Smooth muscle cell (in vitro differentiated cells): ENCODE measurements around the gene PIGQ. TPM values are rescaled to one million over a fixed set of nuclear protein-coding genes. Genes with fewer than 3 reads are reported as not detected.

Experiments used
- DNase-seq: peaks from one replicate; lab custom pipeline; 2025; ENCODE audit not compliant: unreplicated experiment; lab: John Stamatoyannopoulos, UW
- H2AFZ ChIP-seq: fragments of 200-600 bp; sonication (generic); 2 replicates; pipeline ENCODE4 v1.6.0; 2016; ENCODE audit warnings: antibody characterized with exemption, low read depth, mild to moderate bottlenecking
- H3F3A ChIP-seq: fragments of 200-600 bp; sonication (generic); 2 replicates; pipeline ENCODE4 v1.6.0; 2017; ENCODE audit warnings: antibody characterized with exemption, low read depth
- H3K27ac ChIP-seq: fragments of 200-600 bp; sonication (generic); 2 replicates; pipeline ENCODE4 v1.5.1; 2016; ENCODE audit warnings: low read depth, mild to moderate bottlenecking
- H3K27me3 ChIP-seq: fragments of 200-600 bp; sonication (generic); 2 replicates; pipeline ENCODE4 v1.6.1; 2016; ENCODE audit warnings: low read depth, mild to moderate bottlenecking
- H3K36me3 ChIP-seq: fragments of 200-600 bp; sonication (generic); 2 replicates; pipeline ENCODE4 v1.5.1; 2016; ENCODE audit warnings: low read depth
- H3K4me1 ChIP-seq: fragments of 200-600 bp; sonication (generic); 2 replicates; pipeline ENCODE4 v1.5.1; 2016; ENCODE audit warnings: low read depth
- H3K4me2 ChIP-seq: fragments of 200-600 bp; sonication (generic); 2 replicates; pipeline ENCODE4 v1.6.0; 2016; ENCODE audit warnings: mild to moderate bottlenecking
- H3K4me3 ChIP-seq: fragments of 200-600 bp; sonication (generic); 2 replicates; pipeline ENCODE4 v1.5.1; 2016; ENCODE audit warnings: mild to moderate bottlenecking
- H3K79me2 ChIP-seq: fragments of 200-600 bp; sonication (generic); 2 replicates; pipeline ENCODE4 v1.6.0; 2016; ENCODE audit warnings: low read depth, mild to moderate bottlenecking
- H3K9ac ChIP-seq: fragments of 200-600 bp; sonication (generic); 2 replicates; pipeline ENCODE4 v1.6.0; 2016; ENCODE audit warnings: low read depth
- H3K9me3 ChIP-seq: fragments of 200-600 bp; sonication (generic); replicated peaks from 2 replicates; pipeline ENCODE4 v1.5.1; 2016; ENCODE audit warnings: low read depth
- H4K20me1 ChIP-seq: fragments of 200-600 bp; sonication (generic); 2 replicates; pipeline ENCODE4 v1.6.0; 2016; ENCODE audit warnings: low read depth
- WGBS: methylation state at CpG from one replicate; pipeline ENCODE4 v1.1.7; 2016; ENCODE audit warnings: low lambda C conversion rate; 5-methylcytosine and 5-hydroxymethylcytosine counted together
- polyA plus RNA-seq: library from polyadenylated mRNA; unstranded; fragments of >200 nt; fragmentation: Nextera tagmentation; extraction: Ambion mirVana; gene quantifications from 2 replicates; pipeline ENCODE4 v1.2.1, GENCODE V29; 2016
- total RNA-seq: library from RNA; depleted of rRNA; stranded (reverse); fragments of >200 nt; gene quantifications from 2 replicates; pipeline ENCODE4 v1.2.3, GENCODE V29; 2014
- TF ChIP-seq, protein P1 (sequence below): fragments of 200-600 bp; sonication (generic); IDR thresholded peaks from 2 replicates; pipeline ENCODE4 v1.5.1; 2017; ENCODE audit warnings: borderline replicate concordance, mild to moderate bottlenecking, antibody characterized with exemption; ENCODE audit not compliant: insufficient read depth, poor library complexity, severe bottlenecking

The PIGQ gene
- total and polyA plus RNA-seq, 2 experiments from 2014 or later, result 21.0 to 45.7 TPM

DNA sequence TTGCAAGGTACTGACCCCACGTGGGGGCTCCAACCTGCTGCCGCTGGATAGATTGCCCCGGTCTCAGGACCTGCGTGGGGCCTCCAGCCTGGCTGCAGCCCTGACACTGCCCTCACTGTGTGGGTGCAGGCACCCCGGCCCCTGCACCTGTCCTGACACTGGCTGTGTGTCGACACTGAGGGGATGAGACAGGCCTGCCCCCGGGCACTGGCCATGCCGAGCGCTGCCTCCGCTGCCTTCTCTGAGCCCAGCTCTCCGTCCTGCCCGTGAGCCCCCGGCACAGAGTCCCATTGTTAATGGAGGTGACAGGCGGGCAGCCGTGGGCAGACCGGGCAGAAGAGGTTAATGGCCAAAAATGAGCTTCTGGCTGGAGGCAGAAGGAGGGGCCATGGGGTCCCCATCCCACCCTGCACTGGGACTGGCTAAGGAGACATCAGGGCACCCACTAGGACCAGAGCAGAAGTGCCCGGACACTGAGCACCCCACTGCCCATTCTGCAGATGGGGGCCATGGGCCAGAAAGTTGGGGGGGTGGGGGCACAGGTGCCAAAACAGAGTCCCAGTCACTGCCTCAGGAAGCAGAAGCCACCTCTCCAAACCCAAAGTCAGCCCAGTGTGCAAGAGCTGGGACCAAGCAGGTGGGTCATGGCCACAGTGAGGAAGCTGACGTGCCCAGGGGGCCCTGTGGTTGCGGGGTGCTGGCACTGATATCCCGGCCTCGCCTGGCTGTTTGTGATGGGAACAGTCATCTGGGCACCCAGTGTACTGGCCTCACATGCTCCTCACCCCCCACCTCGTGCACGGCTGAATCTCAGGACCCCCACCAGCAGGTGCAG is 12.1 kb upstream of the PIGQ start:
- Histone ChIP-seq H3K79me2 (no peaks in the 10 kb centered on the region), H3K4me3 (no peak overlapping the region), H3K36me3 (no peaks in the 10 kb centered on the region), H3K4me1 (no peaks in the 10 kb centered on the region), H3K27ac (no peak overlapping the region), H3K27me3 (peaks cover 41% of the 10 kb centered on the region), H4K20me1 (no peaks in the 10 kb centered on the region), H3K4me2 (no peak overlapping the region), H2AFZ (no peak overlapping the region), H3K9me3 (no peaks in the 10 kb centered on the region), H3F3A (no peaks in the 10 kb centered on the region), H3K9ac (no peak overlapping the region)
- no peak for DNase-seq
- TF ChIP-seq, protein P1, sequence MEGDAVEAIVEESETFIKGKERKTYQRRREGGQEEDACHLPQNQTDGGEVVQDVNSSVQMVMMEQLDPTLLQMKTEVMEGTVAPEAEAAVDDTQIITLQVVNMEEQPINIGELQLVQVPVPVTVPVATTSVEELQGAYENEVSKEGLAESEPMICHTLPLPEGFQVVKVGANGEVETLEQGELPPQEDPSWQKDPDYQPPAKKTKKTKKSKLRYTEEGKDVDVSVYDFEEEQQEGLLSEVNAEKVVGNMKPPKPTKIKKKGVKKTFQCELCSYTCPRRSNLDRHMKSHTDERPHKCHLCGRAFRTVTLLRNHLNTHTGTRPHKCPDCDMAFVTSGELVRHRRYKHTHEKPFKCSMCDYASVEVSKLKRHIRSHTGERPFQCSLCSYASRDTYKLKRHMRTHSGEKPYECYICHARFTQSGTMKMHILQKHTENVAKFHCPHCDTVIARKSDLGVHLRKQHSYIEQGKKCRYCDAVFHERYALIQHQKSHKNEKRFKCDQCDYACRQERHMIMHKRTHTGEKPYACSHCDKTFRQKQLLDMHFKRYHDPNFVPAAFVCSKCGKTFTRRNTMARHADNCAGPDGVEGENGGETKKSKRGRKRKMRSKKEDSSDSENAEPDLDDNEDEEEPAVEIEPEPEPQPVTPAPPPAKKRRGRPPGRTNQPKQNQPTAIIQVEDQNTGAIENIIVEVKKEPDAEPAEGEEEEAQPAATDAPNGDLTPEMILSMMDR, result no peak
- 86% methylated on average over 21 of the region's 23 CpGs for WGBS

DNA sequence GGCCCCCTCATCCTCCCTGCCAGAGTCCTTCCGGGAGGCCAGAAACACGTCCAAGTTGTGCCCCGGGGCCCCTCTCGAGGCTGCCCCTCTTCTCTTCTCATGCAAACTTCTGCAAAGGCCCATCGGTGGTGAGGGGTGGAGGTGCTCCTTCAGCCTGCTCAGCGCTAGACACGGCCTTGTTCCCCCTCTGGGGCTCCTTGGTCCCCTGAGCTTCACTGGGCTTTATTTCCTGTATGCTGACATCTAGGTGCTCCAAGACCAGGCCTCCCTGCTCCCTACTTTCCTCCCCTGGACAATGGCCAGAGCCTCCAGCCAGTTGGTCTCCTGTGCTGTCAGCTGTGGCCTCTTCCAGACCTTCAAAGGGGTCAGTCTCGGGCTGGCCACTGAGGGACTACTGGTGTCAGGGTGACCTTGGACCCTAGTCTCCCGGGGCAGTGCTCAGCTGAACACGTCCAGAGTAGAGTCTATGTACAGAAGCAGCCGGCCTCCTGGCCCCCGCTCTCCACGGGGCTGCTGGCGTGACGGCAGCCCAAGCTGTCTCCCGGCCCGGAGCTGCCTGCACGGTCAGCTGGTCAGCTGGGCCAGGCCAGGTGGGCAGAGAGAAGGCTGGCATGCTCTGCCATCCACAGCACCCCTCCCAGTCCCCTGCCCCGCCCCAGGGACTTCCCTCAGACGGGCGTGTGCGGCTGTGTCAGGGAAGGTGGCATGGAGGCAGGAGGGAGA is 11.3 kb upstream of the PIGQ start:
- H3K27ac ChIP-seq, result no peak overlapping the region
- DNase-seq, result no peak
- no peak overlapping the region for H3K4me2 ChIP-seq
- TF ChIP-seq, protein P1, result no peak
- no peak overlapping the region for H2AFZ ChIP-seq
- peaks cover 41% of the 10 kb centered on the region for H3K27me3 ChIP-seq
- H3K36me3 ChIP-seq, result no peaks in the 10 kb centered on the region
- H3K79me2 ChIP-seq, result no peaks in the 10 kb centered on the region
- H3K9ac ChIP-seq, result no peak overlapping the region
- no peak overlapping the region for H3K4me3 ChIP-seq
- 87% methylated on average over 22 of the region's 22 CpGs for WGBS
- H3K4me1 ChIP-seq, result no peaks in the 10 kb centered on the region
- H3F3A ChIP-seq, result no peaks in the 10 kb centered on the region
- no peaks in the 10 kb centered on the region for H3K9me3 ChIP-seq
- H4K20me1 ChIP-seq, result no peaks in the 10 kb centered on the region

DNA sequence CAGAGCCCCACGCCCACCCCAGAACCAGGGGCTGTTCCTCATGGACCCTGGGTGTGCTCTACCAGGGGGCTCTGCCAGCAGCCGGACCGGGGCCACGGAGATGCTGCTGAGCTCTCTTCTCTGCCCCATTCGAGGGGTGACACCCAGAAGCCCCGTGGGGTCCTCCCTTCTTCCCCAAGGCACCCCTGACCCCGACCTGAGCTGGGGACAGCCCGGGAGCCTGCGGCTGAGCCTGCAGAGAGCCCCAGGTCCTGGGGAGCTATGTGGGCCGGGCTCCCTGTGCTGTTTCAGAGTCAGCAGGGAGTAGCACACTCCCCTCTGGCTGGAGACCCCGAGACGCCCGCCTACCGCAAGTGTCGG is 10.8 kb upstream of the PIGQ start:
- no peak overlapping the region for H3K4me2 ChIP-seq
- peaks cover 41% of the 10 kb centered on the region for H3K27me3 ChIP-seq
- TF ChIP-seq, protein P1, result no peak
- H3F3A ChIP-seq, result no peaks in the 10 kb centered on the region
- WGBS, result 88% methylated on average over 11 of the region's 15 CpGs
- H3K36me3 ChIP-seq, result no peaks in the 10 kb centered on the region
- no peaks in the 10 kb centered on the region for H3K79me2 ChIP-seq
- H3K9me3 ChIP-seq, result no peaks in the 10 kb centered on the region
- H3K9ac ChIP-seq, result no peak overlapping the region
- no peak overlapping the region for H2AFZ ChIP-seq
- no peaks in the 10 kb centered on the region for H3K4me1 ChIP-seq
- no peak overlapping the region for H3K27ac ChIP-seq
- no peaks in the 10 kb centered on the region for H4K20me1 ChIP-seq
- no peak overlapping the region for H3K4me3 ChIP-seq
- DNase-seq, result no peak
